Lung (tissue), 12 donors: Measurements from ENCODE around the gene HS6ST1. TPM values are rescaled to one million over a fixed set of nuclear protein-coding genes. Genes with fewer than 3 reads are reported as not detected.

ENCODE experiments used
- ATAC-seq: fragments of 200-7000 bp; cut with Tn5 transposase; one replicate; pipeline ENCODE4 v1.9.1; 2020; ENCODE audit warnings: moderate number of reproducible peaks; ENCODE audit not compliant: insufficient read depth, low FRiP score
- DNase-seq, 3 donors: peaks; one replicate each; pipeline ENCODE4 v3.0.0-alpha.2; 2013 to 2017
- H3K27ac ChIP-seq, 2 donors: one replicate each; pipeline ENCODE4 v1.5.1; 2013; ENCODE audit warnings: mild to moderate bottlenecking in 2 of 2, moderate library complexity in 2 of 2, control low read depth in 1 of 2, inconsistent platforms in 1 of 2, low read depth in 1 of 2, low read length in 1 of 2
- H3K27me3 ChIP-seq, 3 donors: one replicate each; pipeline ENCODE4 v1.5.1; 2013; ENCODE audit warnings: low read length in 2 of 3; ENCODE audit not compliant: control insufficient read depth in 3 of 3, insufficient read depth in 3 of 3
- H3K36me3 ChIP-seq, 4 donors: one replicate each; pipeline ENCODE4 v1.5.1; 2013; ENCODE audit warnings: low read length in 4 of 4, mild to moderate bottlenecking in 1 of 4, moderate library complexity in 1 of 4; ENCODE audit not compliant: control insufficient read depth in 4 of 4, insufficient read depth in 4 of 4
- H3K4me1 ChIP-seq, 5 donors: one replicate each; pipeline ENCODE4 v1.5.1; 2013; ENCODE audit warnings: low read length in 5 of 5, mild to moderate bottlenecking in 2 of 5, moderate library complexity in 1 of 5; ENCODE audit not compliant: control insufficient read depth in 5 of 5, insufficient read depth in 5 of 5
- H3K4me3 ChIP-seq: one replicate; pipeline ENCODE4 v1.5.1; 2013; ENCODE audit warnings: mild to moderate bottlenecking, control low read depth, moderate library complexity
- H3K9ac ChIP-seq, 2 donors: one replicate each; pipeline ENCODE4 v1.5.1; 2013; ENCODE audit warnings: low read length in 2 of 2, control low read depth in 1 of 2; ENCODE audit not compliant: insufficient read depth in 1 of 2
- H3K9me3 ChIP-seq, 4 donors: one replicate each; pipeline ENCODE4 v1.5.1; 2013; ENCODE audit warnings: low read length in 3 of 4, mild to moderate bottlenecking in 1 of 4, moderate library complexity in 1 of 4; ENCODE audit not compliant: control insufficient read depth in 4 of 4, insufficient read depth in 3 of 4
- WGBS, 2 donors: extraction: QIAGEN DNeasy Blood & Tissue Kit; methylation state at CpG; one replicate each; pipeline ENCODE4 v1.1.7; 2013; 5-methylcytosine and 5-hydroxymethylcytosine counted together
- polyA plus RNA-seq, 2 donors: library from polyadenylated mRNA; stranded (reverse); fragments of 200-250 nt; gene quantifications; one replicate each; pipeline ENCODE4 v1.2.1, GENCODE V29; 2013
- total RNA-seq, 2 donors: library from RNA; depleted of rRNA in 1 of 2; stranded (reverse); fragments of >200 nt in 1 of 2; gene quantifications; one replicate each; pipeline ENCODE4 v1.2.1, GENCODE V29; 2014 to 2021
- TF ChIP-seq, protein P1 (sequence below): IDR thresholded peaks from 2 replicates; pipeline ENCODE4 v1.5.1; 2012; ENCODE audit warnings: mild to moderate bottlenecking; ENCODE audit errors: control extremely low read depth, extremely low read depth
- donor health status: control.
- donor health status: control.
- donor health status: Bipolar disorder and iron deficiency.
- donor health status: healthy.
- donor health status: DM: yes; HTN: yes; CAD: no.

The HS6ST1 gene
- total and polyA plus RNA-seq, 4 donors: 15.1 to 37.7 (median 29.1) TPM

- Histone ChIP-seq H3K27me3 (no peaks in the 10 kb centered on the region), H3K36me3 (no peaks in the 10 kb centered on the region), H3K4me3 (no peak overlapping the region), H3K4me1 (peaks cover 0 to 3% (median 0%) of the 10 kb centered on the region in 5 donors), H3K9ac (no peak overlapping the region), H3K9me3 (peaks cover 0 to 7% (median 3%) of the 10 kb centered on the region in 4 donors), H3K27ac (no peak overlapping the region)
- TF ChIP-seq, protein P1, sequence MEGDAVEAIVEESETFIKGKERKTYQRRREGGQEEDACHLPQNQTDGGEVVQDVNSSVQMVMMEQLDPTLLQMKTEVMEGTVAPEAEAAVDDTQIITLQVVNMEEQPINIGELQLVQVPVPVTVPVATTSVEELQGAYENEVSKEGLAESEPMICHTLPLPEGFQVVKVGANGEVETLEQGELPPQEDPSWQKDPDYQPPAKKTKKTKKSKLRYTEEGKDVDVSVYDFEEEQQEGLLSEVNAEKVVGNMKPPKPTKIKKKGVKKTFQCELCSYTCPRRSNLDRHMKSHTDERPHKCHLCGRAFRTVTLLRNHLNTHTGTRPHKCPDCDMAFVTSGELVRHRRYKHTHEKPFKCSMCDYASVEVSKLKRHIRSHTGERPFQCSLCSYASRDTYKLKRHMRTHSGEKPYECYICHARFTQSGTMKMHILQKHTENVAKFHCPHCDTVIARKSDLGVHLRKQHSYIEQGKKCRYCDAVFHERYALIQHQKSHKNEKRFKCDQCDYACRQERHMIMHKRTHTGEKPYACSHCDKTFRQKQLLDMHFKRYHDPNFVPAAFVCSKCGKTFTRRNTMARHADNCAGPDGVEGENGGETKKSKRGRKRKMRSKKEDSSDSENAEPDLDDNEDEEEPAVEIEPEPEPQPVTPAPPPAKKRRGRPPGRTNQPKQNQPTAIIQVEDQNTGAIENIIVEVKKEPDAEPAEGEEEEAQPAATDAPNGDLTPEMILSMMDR: no peak
- WGBS, 2 donors: 87 to 90% methylated on average over 6 of the region's 6 CpGs
- no peak for DNase-seq
- ATAC-seq: no peak
Observed at GRCh38 chr2:128329607-128330006, 10.9 kb upstream of the HS6ST1 start.

DNA sequence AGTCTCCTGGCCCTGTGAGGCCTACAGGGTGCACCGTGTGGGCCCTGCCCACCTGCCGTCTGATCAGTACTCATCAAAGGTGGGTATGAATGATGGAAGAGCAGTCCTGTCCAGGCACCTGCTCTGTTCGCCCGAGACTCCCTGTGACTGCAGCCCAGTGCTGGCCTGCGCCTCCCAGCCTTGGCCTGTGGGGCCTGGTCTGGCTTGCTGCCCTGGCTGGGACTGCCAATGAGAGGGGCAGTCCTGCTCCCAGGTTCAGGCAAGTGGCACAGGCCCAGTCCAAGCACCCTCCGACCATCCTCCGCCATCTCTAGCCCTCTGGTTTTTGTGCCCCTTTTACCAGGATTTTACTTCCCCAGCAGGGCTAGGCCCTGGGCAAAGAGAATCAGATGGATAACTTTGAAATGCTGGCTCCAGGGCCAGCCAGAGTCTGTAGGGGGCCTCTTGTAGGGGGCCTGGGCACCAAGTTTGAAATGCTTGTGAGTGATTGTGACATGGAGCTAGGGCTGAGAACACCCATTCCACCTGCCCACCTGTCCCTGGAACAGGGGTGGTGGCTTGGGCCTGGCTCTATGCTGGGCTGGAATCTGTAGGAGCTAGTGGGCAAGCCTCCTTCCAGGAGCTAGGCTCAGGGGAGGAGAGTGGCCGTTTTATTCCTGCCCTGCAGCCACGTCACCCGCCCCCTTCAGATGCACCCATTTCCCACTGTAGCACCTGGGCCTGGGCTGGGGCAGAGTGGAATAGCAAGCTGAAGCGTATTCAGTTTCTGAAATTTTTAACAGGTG is 8.7 kb upstream of the HS6ST1 start:
- Histone ChIP-seq H3K27me3 (no peaks in the 10 kb centered on the region), H3K9me3 (peaks cover 0 to 7% (median 3%) of the 10 kb centered on the region in 4 donors), H3K9ac (no peak overlapping the region), H3K36me3 (no peaks in the 10 kb centered on the region), H3K4me3 (no peak overlapping the region), H3K4me1 (peaks cover 0 to 9% (median 0%) of the 10 kb centered on the region in 5 donors), H3K27ac (no peak overlapping the region)
- no peak for DNase-seq
- no peak for ATAC-seq
- 93 to 97% methylated on average over 11 of the region's 11 CpGs for WGBS, 2 donors
- TF ChIP-seq, protein P1: no peak

DNA sequence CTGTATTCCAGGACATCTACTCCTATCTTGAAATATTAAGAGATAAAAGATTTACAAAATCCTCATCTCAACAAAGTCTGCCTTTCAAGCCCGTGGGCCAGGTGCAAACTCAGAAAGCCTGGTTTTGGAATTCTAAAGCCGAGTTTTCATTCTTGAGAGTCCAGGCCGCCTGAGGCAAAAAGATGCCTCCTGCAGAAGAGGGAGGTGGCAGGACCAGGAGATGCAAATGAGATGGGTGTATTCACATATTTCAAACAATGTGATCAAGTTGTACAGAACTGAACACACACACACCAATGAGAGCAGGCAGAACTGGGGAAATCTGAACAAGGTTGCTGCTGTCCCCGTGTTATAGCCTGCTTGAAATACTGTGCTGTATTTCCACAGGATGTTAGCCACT is 7.7 kb upstream of the HS6ST1 start:
- Histone ChIP-seq H3K36me3 (no peaks in the 10 kb centered on the region), H3K27me3 (no peaks in the 10 kb centered on the region), H3K9me3 (no peaks in the 10 kb centered on the region), H3K4me1 (peaks cover 0 to 12% (median 0%) of the 10 kb centered on the region in 5 donors), H3K4me3 (no peak overlapping the region), H3K27ac (no peak overlapping the region), H3K9ac (no peak overlapping the region)
- DNase-seq (no peak), ATAC-seq (no peak)
- TF ChIP-seq, protein P1: no peak
- WGBS, 2 donors: 90 to 94% methylated on average over 4 of the region's 4 CpGs
